HT-29 (cell line): Measurements from ENCODE around the gene CARD14. TPM values are rescaled to one million over a fixed set of nuclear protein-coding genes. Genes with fewer than 3 reads are reported as not detected.
"Not testable (repeated sequence)": the region's sequence is repeated elsewhere in the genome, so short reads cannot be mapped to it uniquely, and the experiment has no call there.

Experiments used
- DNase-seq: peaks from one replicate; pipeline ENCODE4 v3.0.0-alpha.2; 2015; ENCODE audit warnings: low spot score
- total RNA-seq: library from RNA; depleted of rRNA; stranded (reverse); fragments of >200 nt; shearing (Covaris generic); gene quantifications from 2 replicates; pipeline ENCODE4 v1.2.3, GENCODE V29; 2014

CARD14 gene
- total RNA-seq, 1 experiment from 2014 or later = 1.7 TPM

DNA sequence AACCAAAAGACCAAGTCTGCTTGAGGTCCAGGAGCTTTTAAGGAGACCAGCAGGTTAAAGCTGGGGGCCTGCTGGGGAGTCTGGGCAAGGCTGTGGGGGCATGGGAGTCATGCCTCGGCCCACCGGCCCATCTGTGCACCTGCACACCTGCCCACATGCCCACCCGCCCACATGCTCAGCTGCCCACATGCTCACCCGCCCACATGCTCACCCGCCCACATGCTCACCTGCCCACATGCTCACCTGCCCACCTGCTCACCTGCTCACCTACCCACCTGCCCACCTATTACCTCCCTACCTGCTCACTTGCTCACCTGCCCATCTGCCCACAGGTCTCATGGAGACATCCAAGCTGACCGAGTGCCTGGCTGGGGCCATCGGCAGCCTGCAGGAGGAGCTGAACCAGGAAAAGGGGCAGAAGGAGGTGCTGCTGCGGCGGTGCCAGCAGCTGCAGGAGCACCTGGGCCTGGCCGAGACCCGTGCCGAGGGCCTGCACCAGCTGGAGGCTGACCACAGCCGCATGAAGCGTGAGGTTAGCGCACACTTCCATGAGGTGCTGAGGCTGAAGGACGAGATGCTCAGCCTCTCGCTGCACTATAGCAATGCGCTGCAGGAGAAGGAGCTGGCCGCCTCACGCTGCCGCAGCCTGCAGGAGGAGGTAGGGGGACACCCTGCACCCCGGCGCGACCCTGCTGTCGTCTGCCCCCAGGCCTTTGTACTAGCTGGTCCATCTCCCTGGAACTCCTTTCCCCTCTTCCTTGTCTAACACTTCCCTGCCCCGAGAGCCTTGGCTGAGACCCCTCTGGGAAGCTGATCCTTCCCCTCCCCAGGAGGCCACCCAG is 14.0 kb downstream of the CARD14 start:
- no peak for DNase-seq

DNA sequence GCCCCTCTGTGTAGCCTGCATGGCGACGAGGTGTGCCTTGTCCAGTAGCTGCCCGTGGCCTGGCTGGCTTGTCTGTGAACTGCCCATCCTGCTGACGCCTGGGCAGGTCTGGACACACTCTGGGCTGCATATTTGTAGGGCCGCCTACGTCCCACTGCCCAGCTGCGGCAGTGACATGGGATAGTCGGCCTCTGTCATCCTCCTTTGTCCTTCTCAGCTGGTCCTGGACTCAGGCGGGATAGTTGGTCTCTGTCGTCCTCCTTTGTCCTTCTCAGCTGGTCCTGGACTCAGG is 14.5 kb downstream of the CARD14 start:
- DNase-seq = no peak

DNA sequence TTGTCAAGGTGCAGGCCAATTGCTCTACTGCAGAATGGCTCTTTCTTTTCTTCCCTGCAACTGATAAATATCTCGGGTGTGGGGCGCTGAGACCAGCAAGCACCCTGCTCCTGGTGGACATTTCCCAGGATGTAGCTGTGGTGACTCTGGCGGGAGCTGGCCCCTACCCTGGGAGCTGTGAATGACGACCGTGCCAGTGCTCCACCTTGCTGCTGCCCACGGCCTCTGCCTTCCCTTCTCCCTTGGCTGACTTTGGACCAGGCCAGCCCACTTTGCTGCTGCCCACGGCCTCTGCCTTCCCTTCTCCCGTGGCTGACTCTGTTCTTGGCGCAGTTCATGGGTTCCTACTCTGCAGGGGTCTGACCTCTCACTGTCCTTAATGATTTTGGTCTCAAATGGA is 16.1 kb downstream of the CARD14 start:
- DNase-seq = no peak

DNA sequence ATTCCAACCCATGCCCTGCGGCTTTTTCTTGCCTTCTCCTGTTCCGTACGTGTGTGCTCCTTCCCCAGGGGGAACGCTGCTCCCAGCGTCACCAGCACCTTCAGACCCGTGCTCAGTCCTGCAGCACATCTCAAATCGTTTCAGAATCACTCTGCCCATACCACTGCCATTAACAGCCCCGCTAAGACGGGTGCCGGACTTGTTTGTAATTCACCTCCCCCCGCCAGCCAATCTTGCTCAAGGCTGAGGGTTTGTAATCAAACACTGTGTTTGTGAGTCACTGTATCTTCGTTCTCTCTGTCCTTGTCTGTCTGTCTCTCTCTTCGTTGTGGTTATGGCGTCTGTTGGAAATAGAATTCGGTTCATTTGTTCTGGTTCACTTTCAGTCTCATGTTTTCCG is 17.3 kb downstream of the CARD14 start:
- DNase-seq = no peak

DNA sequence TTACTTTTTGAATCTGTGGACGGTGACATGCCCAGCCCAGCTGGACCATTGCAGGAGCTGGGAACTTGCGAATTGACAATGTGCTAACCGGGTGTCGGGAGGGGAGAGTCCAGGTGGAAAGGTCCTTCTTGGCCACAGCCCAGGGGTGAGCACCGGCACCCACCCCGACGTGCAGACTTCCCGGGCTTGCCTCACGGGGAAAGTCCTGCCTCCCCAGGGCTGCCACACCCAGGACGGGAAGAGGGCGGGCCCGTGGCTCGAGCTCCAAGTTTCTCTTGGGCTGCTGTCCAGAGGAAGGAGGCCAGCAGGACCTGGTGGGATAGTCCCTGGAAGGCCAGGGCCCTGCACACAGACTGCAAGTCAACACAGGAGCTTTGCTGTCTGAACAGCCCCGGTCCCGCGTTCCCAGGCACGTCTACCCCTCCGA is 17.7 kb downstream of the CARD14 start:
- DNase-seq = no peak

DNA sequence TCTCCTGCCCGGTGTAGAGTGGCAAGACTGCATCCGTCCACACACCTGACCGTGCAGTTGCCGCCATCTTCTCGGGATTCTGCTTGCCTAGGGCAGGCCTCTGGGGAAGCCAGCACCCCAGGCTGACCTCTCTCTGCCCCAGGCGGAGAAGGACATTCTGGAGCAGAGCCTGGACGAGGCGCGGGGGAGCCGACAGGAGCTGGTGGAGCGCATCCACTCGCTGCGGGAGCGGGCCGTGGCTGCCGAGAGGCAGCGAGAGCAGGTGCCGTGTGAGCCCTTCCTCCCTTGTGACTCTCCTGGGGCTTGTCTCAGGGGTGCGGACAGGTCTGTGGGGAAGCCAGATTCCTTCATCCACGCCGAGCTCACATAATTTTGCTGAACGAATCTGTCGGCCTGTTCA is 19.8 kb downstream of the CARD14 start:
- no peak for DNase-seq

DNA sequence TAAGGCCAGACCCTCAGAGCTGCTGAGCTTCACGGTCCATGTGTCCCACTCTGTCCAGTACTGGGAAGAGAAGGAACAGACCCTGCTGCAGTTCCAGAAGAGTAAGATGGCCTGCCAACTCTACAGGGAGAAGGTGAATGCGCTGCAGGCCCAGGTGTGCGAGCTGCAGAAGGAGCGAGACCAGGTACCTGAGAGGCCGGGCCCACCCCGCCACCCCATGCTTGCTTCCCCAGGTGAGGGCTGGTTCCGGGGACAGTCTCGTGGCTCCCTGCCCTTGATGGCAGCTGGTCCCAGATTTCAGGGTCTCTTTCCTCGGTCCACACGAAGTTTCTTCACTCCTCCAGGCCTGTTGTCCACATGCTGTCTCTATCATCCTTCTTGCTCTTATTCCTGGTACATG is 20.9 kb downstream of the CARD14 start:
- no peak for DNase-seq

DNA sequence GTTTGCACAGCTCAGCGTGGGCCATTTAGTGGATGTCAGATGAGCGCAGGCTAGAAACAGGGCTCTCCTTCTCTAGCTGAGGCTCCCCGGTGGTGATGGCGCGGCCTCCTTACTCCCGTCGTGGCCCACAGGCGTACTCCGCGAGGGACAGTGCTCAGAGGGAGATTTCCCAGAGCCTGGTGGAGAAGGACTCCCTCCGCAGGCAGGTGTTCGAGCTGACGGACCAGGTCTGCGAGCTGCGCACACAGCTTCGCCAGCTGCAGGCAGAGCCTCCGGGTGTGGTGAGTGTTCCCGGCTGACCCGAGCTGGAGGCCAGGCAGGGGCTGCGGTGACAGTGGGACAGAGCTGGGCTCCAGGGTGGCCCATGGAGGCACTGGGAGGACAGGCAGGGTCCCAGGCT is 21.4 kb downstream of the CARD14 start:
- DNase-seq = no peak

DNA sequence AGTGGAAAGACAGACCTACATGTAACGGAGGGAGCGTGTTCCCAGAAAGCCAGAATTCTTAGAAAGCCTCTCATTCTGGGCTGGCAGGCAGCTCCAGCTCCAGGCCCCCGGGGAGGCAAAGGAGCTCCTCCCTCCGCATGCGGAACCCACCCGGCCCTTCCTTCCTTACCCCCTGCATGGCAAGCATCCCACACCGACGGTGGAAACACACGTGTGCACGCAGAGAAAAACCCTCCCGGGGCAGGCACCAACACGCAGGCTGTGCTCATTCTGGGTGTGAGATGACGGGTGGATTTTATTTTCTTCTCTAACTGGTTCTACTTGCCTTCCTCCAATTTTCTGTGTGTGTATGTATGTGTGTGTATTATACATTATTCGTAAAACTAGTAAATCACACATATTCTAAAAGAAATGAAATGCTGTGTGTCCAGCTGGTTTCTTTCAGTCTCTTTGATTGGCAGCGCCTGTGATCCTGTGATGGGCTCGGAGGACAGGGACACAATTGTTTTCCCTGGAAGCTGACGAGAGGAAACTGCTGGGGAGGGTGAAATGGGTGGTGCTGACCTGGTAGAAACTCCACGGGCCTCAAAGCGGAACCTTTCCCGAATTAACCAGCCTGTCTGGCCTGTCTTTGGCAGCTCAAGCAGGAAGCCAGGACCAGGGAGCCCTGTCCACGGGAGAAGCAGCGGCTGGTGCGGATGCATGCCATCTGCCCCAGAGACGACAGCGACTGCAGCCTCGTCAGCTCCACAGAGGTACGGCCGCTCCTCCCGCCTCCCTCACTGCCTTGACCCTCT is 22.2 kb downstream of the CARD14 start:
- peak; percentile 30 for DNase-seq

DNA sequence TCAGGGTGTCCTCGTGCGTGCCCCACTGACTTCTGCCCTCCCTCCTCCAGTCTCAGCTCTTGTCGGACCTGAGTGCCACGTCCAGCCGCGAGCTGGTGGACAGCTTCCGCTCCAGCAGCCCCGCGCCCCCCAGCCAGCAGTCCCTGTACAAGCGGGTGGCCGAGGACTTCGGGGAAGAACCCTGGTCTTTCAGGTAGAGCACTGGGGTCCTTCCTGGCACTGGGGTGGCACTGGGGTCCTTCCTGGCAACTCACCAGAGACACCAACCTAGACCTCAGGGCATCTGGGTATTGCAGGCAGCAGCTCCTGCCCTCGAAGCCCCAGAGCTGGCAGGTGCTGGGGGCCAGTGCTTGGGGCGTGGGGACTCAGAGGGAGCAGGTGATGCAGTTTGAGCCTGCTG is 25.3 kb downstream of the CARD14 start:
- no peak for DNase-seq

DNA sequence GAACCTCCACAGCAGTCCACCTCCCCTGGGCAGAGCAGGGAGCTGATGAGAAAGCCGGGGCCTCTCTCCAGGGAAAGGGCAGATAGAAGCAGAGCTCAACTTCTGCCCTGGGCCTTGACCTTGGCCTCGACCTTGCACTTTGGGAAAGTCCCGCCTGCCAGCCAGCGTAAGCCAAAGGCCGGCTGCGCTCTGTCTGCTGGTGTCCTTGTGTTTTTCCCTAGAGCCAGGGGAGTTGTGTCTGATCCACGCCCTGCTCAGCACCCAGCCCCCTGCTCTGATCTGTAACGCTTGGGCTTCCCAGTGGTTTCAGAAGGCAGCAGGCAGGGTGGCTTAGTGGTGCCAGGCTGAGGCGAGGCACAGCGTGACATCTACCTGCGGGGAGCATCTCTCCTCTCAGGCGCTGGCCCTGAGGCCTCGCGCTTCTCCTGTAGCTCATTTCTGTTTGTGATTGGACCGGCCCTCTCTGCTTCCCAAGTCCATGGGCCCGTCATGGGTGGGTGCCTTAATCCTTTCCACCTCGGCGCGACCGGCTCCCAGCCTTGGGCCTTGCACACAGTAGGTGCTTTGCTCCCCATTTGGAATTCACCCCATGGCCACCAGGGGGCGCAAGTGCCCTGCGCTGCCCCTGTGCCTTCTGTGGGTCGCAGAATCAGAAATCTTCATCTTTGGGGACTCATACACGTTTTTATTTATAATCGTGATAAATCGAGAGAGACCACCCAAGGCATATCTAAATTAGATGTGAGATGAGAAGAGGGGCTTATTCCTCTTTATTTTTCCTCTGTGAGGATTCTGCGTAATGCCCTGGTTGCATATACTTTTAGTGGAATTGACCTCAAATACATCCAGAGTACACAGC is 26.1 kb downstream of the CARD14 start:
- DNase-seq = peak; percentile 28

DNA sequence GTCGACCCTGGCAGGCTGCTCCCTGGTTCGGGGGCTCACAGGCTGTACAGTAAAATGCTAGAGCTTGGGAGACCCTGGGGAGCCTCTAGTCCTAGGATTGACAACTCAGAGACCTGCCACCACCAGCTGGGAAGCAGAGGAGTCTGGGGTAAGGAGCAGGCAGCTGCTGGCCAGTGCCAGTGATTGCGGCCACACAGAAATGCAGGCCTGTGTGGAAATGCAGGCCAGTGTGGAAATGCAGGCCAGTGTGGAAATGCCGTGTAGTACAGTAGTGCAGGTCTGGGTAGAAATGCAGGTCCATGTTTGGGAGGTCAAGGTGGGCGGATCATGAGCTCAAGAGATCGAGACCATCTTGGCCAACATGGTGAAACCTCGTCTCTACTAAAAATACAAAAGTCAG is 26.8 kb downstream of the CARD14 start:
- no peak for DNase-seq

DNA sequence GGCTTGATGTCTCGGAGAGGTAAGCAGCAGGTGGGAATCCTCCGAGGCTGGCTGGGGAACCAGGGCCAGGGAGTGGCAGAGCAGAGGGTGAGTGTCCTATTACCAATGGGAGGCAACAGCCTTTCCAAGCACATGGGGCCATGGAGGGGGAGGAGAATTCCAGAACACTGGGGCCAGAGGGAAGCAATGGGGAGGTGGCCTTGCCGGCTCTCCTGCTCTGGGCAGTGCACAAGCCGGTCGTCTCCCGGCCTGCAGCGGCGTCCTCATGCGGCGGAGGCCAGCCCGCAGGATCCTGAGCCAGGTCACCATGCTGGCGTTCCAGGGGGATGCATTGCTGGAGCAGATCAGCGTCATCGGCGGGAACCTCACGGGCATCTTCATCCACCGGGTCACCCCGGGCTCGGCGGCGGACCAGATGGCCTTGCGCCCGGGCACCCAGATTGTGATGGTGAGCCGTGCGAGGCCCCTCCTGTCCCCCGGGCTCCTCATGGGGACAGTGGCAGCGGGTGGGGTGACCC is 28.4 kb downstream of the CARD14 start:
- DNase-seq = no peak

DNA sequence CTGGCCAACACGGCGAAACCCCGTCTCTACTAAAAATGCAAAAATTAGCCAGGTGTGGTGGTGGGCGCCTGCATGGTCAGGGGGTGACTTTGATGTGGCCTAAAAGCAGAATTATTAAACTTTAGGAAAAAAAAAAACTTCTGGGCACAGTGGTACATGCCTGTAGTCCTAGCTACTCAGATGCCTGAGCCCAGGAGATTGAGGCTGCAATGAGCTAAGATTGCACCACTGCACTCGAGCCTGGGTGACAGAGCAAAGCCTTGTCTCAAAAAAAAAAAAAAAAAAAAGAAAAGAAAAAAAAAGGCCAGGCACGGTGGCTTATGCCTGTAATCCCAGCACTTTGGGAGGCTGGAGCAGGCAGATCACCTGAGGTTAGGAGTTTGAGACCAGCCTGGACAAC is 29.5 kb downstream of the CARD14 start:
- not testable (repeated sequence) for DNase-seq

DNA sequence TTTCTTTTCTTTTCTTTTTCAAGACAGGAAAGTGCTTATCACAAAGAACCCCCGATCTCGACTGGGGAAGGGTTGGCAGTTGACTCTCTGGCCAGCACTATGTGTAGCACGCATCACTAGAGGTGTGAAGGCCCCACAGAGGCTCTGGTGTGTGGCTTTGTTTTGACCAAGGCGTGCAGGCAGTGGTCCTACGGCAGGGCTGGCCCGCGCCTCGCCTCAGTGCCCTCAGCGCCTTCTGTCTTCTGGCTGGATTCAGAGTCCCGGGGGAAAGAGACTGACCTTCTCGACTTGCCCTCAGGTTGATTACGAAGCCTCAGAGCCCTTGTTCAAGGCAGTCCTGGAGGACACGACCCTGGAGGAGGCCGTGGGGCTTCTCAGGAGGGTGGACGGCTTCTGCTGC is 31.6 kb downstream of the CARD14 start:
- DNase-seq = no peak

DNA sequence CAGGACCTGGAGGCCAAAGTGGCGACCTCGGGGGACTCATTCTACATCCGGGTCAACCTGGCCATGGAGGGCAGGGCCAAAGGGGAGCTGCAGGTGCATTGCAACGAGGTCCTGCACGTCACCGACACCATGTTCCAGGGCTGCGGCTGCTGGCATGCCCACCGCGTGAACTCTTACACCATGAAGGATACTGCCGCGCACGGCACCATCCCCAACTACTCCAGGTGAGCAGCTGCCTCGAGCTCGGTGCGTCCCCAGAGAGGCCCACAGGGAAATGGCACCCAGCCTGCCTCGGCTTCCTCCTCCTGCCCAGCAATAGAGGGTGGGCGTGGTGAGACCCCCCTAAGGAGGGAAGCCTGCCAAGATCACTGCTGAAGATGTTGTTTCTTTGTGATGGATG is 32.4 kb downstream of the CARD14 start:
- no peak for DNase-seq

DNA sequence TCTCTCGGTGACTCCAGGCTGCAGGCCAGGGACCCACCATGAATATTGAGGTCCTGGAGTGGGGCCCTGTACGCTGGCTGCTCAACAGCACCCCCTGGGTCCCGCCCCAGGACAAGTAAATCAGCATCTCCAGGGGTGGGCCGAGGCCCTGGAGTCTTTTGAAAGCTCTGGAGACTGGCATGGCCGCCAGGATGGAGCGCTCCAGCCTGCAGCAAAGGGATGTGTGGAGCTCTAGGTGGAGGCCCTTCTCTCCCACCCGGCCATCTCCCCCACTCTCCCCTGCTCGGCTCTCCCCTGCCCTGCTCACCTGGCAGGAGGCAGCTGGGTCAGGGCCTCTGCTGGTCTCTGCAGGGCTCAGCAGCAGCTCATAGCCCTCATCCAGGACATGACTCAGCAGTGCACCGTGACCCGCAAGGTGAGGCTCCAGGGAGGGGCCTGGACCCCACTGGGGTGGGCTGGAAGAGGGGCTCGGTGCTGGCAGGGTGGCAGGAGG is 33.7 kb downstream of the CARD14 start:
- DNase-seq = no peak

DNA sequence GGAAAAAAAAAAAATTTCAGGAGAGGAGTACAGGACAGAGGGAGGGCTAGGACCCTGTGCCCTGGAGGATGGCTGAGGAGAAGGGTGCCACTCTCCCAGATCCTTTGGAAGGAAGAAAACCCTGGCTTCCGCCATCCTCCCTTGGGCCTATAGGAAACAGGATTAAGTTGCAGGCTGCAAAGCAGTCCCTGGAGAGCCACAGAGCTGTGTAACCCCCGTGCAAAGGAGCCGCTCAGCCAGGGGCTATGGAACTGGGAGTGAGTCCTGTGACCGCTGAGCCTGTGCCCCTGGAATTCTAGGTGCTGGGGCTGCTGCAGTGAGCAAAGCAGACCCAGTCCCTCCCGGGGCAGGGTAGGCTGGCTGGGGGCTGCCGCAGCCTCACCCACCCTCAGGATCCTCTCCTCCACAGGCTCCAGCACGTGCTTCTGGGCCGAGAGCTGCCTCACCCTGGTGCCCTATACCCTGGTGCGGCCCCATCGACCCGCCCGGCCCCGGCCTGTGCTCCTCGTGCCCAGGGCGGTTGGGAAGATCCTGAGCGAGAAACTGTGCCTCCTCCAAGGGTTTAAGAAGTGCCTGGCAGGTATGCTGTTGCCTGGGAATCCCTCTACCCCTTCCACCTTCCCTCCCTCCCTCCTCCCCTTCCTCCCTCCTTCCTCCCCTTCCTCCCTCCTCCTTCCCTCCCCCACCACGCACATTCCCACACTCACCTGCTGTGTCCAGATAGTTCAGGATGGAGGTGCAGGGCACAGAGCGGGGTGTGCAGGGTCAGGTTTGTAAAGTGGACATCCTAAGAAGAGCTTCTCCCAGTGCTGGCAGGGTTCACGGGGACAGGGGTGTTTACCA is 35.0 kb downstream of the CARD14 start:
- DNase-seq = no peak

DNA sequence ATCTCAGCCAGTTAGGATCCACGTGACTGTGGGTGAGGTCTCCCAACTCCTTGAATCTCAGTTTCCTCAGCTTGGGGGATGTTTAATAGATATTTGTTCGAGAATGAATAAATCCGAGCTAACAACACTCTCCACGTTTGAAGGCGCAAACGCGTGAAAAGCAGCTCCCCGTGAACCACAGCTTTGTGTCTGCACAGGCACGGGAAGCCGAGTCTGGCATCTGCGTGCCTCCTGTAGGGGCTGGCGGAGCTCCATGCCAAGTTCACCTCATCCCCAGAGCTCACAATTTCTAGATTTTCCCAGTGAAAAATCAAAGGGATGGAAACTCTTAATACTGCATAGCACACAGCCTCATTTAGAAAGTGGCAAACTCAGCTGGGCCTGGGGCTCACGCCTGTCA is 36.0 kb downstream of the CARD14 start:
- no peak for DNase-seq

DNA sequence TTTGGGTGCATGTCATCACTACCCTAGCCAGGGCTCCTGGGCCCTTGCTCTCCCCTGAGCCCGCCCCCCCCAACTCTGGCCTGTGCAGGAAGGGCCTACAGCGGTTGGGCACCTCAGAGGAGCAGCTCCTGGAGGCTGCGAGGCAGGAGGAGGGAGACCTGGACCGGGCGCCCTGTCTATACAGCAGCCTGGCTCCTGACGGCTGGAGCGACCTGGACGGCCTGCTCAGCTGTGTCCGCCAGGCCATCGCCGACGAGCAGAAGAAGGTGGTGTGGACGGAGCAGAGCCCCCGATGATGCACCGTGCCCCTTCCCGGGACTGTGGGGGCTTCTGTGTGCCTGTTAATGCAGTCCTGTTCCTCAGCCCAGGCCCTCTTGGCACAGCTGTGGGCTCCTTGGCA is 38.2 kb downstream of the CARD14 start:
- no peak for DNase-seq

DNA sequence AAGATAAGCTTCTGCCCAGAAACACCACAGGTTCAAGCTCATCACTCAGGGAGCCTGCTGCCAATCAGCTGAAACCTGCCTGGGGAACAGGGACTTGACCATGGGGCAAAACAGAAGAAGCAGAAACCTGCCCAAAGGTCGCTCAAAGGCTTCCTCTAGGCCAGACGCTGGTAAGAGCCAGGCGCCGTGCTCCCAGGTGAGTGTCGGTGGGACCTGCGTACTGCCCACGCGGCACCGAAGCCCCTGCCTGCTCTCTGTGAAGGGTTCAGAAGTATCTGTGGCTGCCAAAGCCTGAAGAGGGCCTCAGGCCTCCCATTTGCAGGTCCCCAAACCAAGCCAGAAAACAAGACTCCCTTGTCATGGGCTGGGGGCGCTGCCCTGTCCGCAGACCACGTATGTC is 39.9 kb downstream of the CARD14 start:
- no peak for DNase-seq
